ENCODE results near the gene SMYD5. TPM values are rescaled to one million over a fixed set of nuclear protein-coding genes. Genes with fewer than 3 reads are reported as not detected.
"Not testable (repeated sequence)": the region's sequence is repeated elsewhere in the genome, so short reads cannot be mapped to it uniquely, and the experiment has no call there.

The SMYD5 gene
- polyA plus RNA-seq, 3 donors = 1.6 to 5.2 (median 1.7) TPM

- H3K27ac Mint-ChIP-seq = no peak overlapping the region
- no peaks in the 10 kb centered on the region for H3K4me1 ChIP-seq (ENCODE audit: control insufficient read depth in 1 of 2, insufficient read depth in 2 of 2, low read length in 2 of 2)
- DNase-seq = no peak
- H4K20me1 ChIP-seq (ENCODE audit: insufficient read depth, low read length) = no peaks in the 10 kb centered on the region
- no CpG with 5 or more reads among the region's 2 CpGs for WGBS (ENCODE audit: insufficient coverage)
- no peaks in the 10 kb centered on the region for H3K36me3 ChIP-seq (replicated peaks in 1 of 2; ENCODE audit: control insufficient read depth in 1 of 2, insufficient read depth in 2 of 2, low read length in 2 of 2)
- H3K4me3 Mint-ChIP-seq = no peak overlapping the region
- H3K4me3 ChIP-seq (replicated peaks in 1 of 3; ENCODE audit: low read depth in 2 of 3, low read length in 3 of 3) = no peak overlapping the region
- no peak overlapping the region for H3K27ac ChIP-seq (ENCODE audit: low read depth in 1 of 2, low read length in 2 of 2)
- H3K9me3 ChIP-seq (replicated peaks in 1 of 2; ENCODE audit: control insufficient read depth in 1 of 2, insufficient read depth in 1 of 2, low read length in 2 of 2) = no peaks in the 10 kb centered on the region
- no peak overlapping the region for H3K4me2 ChIP-seq (replicated peaks; ENCODE audit: extremely low read depth, low read length, poor library complexity, severe bottlenecking)
- peaks cover 0 to 12% (median 8%) of the 10 kb centered on the region in 7 donors for H3K9me3 Mint-ChIP-seq
- H2AFZ ChIP-seq (ENCODE audit: insufficient read depth, low read depth, low read length, poor library complexity, severe bottlenecking) = no peak overlapping the region
- H3K27me3 Mint-ChIP-seq (ENCODE audit: low read depth in 3 of 3) = peaks cover 13 to 33% (median 21%) of the 10 kb centered on the region in 3 donors
- no peaks in the 10 kb centered on the region for H3K4me1 Mint-ChIP-seq
- H3K9ac ChIP-seq (ENCODE audit: insufficient read depth, low read length, poor library complexity, severe bottlenecking) = no peak overlapping the region
- H3K79me2 ChIP-seq (ENCODE audit: insufficient read depth, low read length) = no peaks in the 10 kb centered on the region
- H3K36me3 Mint-ChIP-seq = no peaks in the 10 kb centered on the region
- TF ChIP-seq CTCF (IDR thresholded peaks at IDR 0.05) = no peak
- intact Hi-C loops (cut with micrococcal nuclease) = no loop called here
- H3K27me3 ChIP-seq (ENCODE audit: control insufficient read depth in 2 of 2, insufficient read depth in 2 of 2, low read length in 2 of 2) = no peaks in the 10 kb centered on the region
These were observed 26.5 kb upstream of the SMYD5 start for GRCh38 chr2:73187549-73187948.

- H3K9ac ChIP-seq (ENCODE audit: insufficient read depth, low read length, poor library complexity, severe bottlenecking) = no peak overlapping the region
- intact Hi-C loops (cut with micrococcal nuclease) = no loop called here
- H4K20me1 ChIP-seq (ENCODE audit: insufficient read depth, low read length) = no peaks in the 10 kb centered on the region
- H2AFZ ChIP-seq (ENCODE audit: insufficient read depth, low read depth, low read length, poor library complexity, severe bottlenecking) = no peak overlapping the region
- H3K9me3 ChIP-seq (replicated peaks in 1 of 2; ENCODE audit: control insufficient read depth in 1 of 2, insufficient read depth in 1 of 2, low read length in 2 of 2) = no peaks in the 10 kb centered on the region
- H3K27me3 ChIP-seq (ENCODE audit: control insufficient read depth in 2 of 2, insufficient read depth in 2 of 2, low read length in 2 of 2) = peaks cover 19 to 39% of the 10 kb centered on the region in 2 donors
- no peak overlapping the region for H3K4me2 ChIP-seq (replicated peaks; ENCODE audit: extremely low read depth, low read length, poor library complexity, severe bottlenecking)
- no peak overlapping the region for H3K4me3 ChIP-seq (replicated peaks in 1 of 3; ENCODE audit: low read depth in 2 of 3, low read length in 3 of 3)
- peaks cover 0 to 3% of the 10 kb centered on the region in 2 donors for H3K36me3 Mint-ChIP-seq
- peaks cover 2% of the 10 kb centered on the region for H3K4me1 Mint-ChIP-seq
- H3K79me2 ChIP-seq (ENCODE audit: insufficient read depth, low read length) = no peaks in the 10 kb centered on the region
- no peak overlapping the region for H3K27ac ChIP-seq (ENCODE audit: low read depth in 1 of 2, low read length in 2 of 2)
- no peak for TF ChIP-seq CTCF (IDR thresholded peaks at IDR 0.05)
- peaks cover 0 to 4% of the 10 kb centered on the region in 2 donors for H3K4me1 ChIP-seq (ENCODE audit: control insufficient read depth in 1 of 2, insufficient read depth in 2 of 2, low read length in 2 of 2)
- peaks cover 49 to 68% (median 52%) of the 10 kb centered on the region in 3 donors for H3K27me3 Mint-ChIP-seq (ENCODE audit: low read depth in 3 of 3)
- no peak for DNase-seq
- H3K9me3 Mint-ChIP-seq = peaks cover 0 to 18% (median 7%) of the 10 kb centered on the region in 7 donors
- no peak overlapping the region for H3K4me3 Mint-ChIP-seq
- no peaks in the 10 kb centered on the region for H3K36me3 ChIP-seq (replicated peaks in 1 of 2; ENCODE audit: control insufficient read depth in 1 of 2, insufficient read depth in 2 of 2, low read length in 2 of 2)
- no peak overlapping the region for H3K27ac Mint-ChIP-seq
These were observed 16.5 kb upstream of the SMYD5 start for GRCh38 chr2:73197579-73197978.

- H3K27ac ChIP-seq (ENCODE audit: low read depth in 1 of 2, low read length in 2 of 2); intact Hi-C loops (cut with micrococcal nuclease); H3K79me2 ChIP-seq (ENCODE audit: insufficient read depth, low read length); H3K4me3 ChIP-seq (replicated peaks in 1 of 3; ENCODE audit: low read depth in 2 of 3, low read length in 3 of 3); H2AFZ ChIP-seq (ENCODE audit: insufficient read depth, low read depth, low read length, poor library complexity, severe bottlenecking); H3K36me3 ChIP-seq (replicated peaks in 1 of 2; ENCODE audit: control insufficient read depth in 1 of 2, insufficient read depth in 2 of 2, low read length in 2 of 2); H3K4me2 ChIP-seq (replicated peaks; ENCODE audit: extremely low read depth, low read length, poor library complexity, severe bottlenecking); DNase-seq; H3K36me3 Mint-ChIP-seq; H3K4me1 Mint-ChIP-seq; H4K20me1 ChIP-seq (ENCODE audit: insufficient read depth, low read length); H3K9ac ChIP-seq (ENCODE audit: insufficient read depth, low read length, poor library complexity, severe bottlenecking); H3K27ac Mint-ChIP-seq: not testable (repeated sequence)
- 84% methylated on average over 6 of the region's 10 CpGs for WGBS (ENCODE audit: insufficient coverage)
- Histone ChIP-seq H3K27me3 (ENCODE audit: control insufficient read depth in 2 of 2, insufficient read depth in 2 of 2, low read length in 2 of 2) (peaks cover 37 to 62% of the 10 kb centered on the region in 2 donors), H3K9me3 (replicated peaks in 1 of 2; ENCODE audit: control insufficient read depth in 1 of 2, insufficient read depth in 1 of 2, low read length in 2 of 2) (peaks cover 0 to 10% of the 10 kb centered on the region in 2 donors), H3K4me1 (ENCODE audit: control insufficient read depth in 1 of 2, insufficient read depth in 2 of 2, low read length in 2 of 2) (peaks cover 0 to 13% of the 10 kb centered on the region in 2 donors)
- peaks cover 0 to 19% (median 5%) of the 10 kb centered on the region in 7 donors for H3K9me3 Mint-ChIP-seq
- peaks cover 70 to 86% (median 70%) of the 10 kb centered on the region in 3 donors for H3K27me3 Mint-ChIP-seq (ENCODE audit: low read depth in 3 of 3)
- H3K4me3 Mint-ChIP-seq = peak overlapping the region in 1 of 2 donors; percentile 46
These were observed 13.8 kb upstream of the SMYD5 start for GRCh38 chr2:73200281-73200680.
